Measurements from ENCODE around the gene ZNF407.

ZNF407 gene

GRCh38 chr18:74791501-74792194 lies 194.0 kb downstream of the ZNF407 start:
- Histone ChIP-seq H3K4me3 (replicated peaks; ENCODE audit: insufficient read depth, low read length) (no peak overlapping the region), H3K27me3 (ENCODE audit: insufficient read depth, poor library complexity, severe bottlenecking) (no peaks in the 10 kb centered on the region), H3K27ac (replicated peaks) (no peak overlapping the region)
- no peak for TF ChIP-seq REST (IDR thresholded peaks at IDR 0.05; ENCODE audit: insufficient replicate concordance, low read depth)
- no peak for TF ChIP-seq SPI1 (IDR thresholded peaks at IDR 0.05; ENCODE audit: borderline replicate concordance, low read depth)
- TF ChIP-seq, protein P1, sequence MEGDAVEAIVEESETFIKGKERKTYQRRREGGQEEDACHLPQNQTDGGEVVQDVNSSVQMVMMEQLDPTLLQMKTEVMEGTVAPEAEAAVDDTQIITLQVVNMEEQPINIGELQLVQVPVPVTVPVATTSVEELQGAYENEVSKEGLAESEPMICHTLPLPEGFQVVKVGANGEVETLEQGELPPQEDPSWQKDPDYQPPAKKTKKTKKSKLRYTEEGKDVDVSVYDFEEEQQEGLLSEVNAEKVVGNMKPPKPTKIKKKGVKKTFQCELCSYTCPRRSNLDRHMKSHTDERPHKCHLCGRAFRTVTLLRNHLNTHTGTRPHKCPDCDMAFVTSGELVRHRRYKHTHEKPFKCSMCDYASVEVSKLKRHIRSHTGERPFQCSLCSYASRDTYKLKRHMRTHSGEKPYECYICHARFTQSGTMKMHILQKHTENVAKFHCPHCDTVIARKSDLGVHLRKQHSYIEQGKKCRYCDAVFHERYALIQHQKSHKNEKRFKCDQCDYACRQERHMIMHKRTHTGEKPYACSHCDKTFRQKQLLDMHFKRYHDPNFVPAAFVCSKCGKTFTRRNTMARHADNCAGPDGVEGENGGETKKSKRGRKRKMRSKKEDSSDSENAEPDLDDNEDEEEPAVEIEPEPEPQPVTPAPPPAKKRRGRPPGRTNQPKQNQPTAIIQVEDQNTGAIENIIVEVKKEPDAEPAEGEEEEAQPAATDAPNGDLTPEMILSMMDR (IDR thresholded peaks at IDR 0.05; ENCODE audit: insufficient read depth, low read length), result no peak
- no peak for TF ChIP-seq POLR2AphosphoS5 (IDR thresholded peaks at IDR 0.05; ENCODE audit: low read depth)
- TF ChIP-seq GABPA (IDR thresholded peaks at IDR 0.05; ENCODE audit: low read depth), result no peak
- DNase-seq (ENCODE audit: low read depth in 1 of 2, low spot score in 1 of 2), result no peak

GRCh38 chr18:74793746-74794145 lies 196.1 kb downstream of the ZNF407 start:
- Histone ChIP-seq H3K27ac (replicated peaks) (no peak overlapping the region), H3K4me3 (replicated peaks; ENCODE audit: insufficient read depth, low read length) (no peak overlapping the region), H3K27me3 (ENCODE audit: insufficient read depth, poor library complexity, severe bottlenecking) (no peaks in the 10 kb centered on the region)
- TF ChIP-seq SPI1 (IDR thresholded peaks at IDR 0.05; ENCODE audit: borderline replicate concordance, low read depth) (no peak), GABPA (IDR thresholded peaks at IDR 0.05; ENCODE audit: low read depth) (no peak), REST (IDR thresholded peaks at IDR 0.05; ENCODE audit: insufficient replicate concordance, low read depth) (no peak), POLR2AphosphoS5 (IDR thresholded peaks at IDR 0.05; ENCODE audit: low read depth) (no peak)
- TF ChIP-seq, protein P1 (IDR thresholded peaks at IDR 0.05; ENCODE audit: insufficient read depth, low read length), result no peak
- DNase-seq (ENCODE audit: low read depth in 1 of 2, low spot score in 1 of 2), result no peak

GRCh38 chr18:74795751-74796150 lies 198.1 kb downstream of the ZNF407 start:
- no peaks in the 10 kb centered on the region for H3K27me3 ChIP-seq (ENCODE audit: insufficient read depth, poor library complexity, severe bottlenecking)
- no peak overlapping the region for H3K27ac ChIP-seq (replicated peaks)
- DNase-seq (ENCODE audit: low read depth in 1 of 2, low spot score in 1 of 2), result no peak
- TF ChIP-seq, protein P1 (IDR thresholded peaks at IDR 0.05; ENCODE audit: insufficient read depth, low read length), result no peak
- TF ChIP-seq GABPA (IDR thresholded peaks at IDR 0.05; ENCODE audit: low read depth) (no peak), POLR2AphosphoS5 (IDR thresholded peaks at IDR 0.05; ENCODE audit: low read depth) (no peak), REST (IDR thresholded peaks at IDR 0.05; ENCODE audit: insufficient replicate concordance, low read depth) (no peak), SPI1 (IDR thresholded peaks at IDR 0.05; ENCODE audit: borderline replicate concordance, low read depth) (no peak)
- no peak overlapping the region for H3K4me3 ChIP-seq (replicated peaks; ENCODE audit: insufficient read depth, low read length)
